IMR-90 (cell line): ENCODE data around the gene TBX1.

ENCODE experiments used
- CTCF ChIP-seq: conservative IDR thresholded peaks from 2 replicates; pipeline ENCODE4 v1.5.1; 2012; ENCODE audit warnings: mild to moderate bottlenecking, low read depth, low read length, improper control_type of control experiment
- POLR2A ChIP-seq: IDR thresholded peaks from 2 replicates; pipeline ENCODE4 v1.6.1; 2012; ENCODE audit warnings: mild to moderate bottlenecking, low read depth, low read length

GRCh38 chr22:19765477-19766239 is 5.1 kb downstream of the TBX1 start:
- no peak for TF ChIP-seq POLR2A
- no peak for TF ChIP-seq CTCF
